ENCODE measurements around the gene NIPAL3. TPM values are rescaled to one million over a fixed set of nuclear protein-coding genes. Genes with fewer than 3 reads are reported as not detected.
A peak's percentile ranks its signal among the peaks of the same experiment; 100 is the strongest.
"Not testable (repeated sequence)": the region's sequence is repeated elsewhere in the genome, so short reads cannot be mapped to it uniquely, and the experiment has no call there.

The NIPAL3 gene
- total RNA-seq, 1 donor from 2014 or later = 45.0 TPM

- DNase-seq (ENCODE audit: low read depth) = no peak
- no peaks in the 10 kb centered on the region for H3K27me3 ChIP-seq (ENCODE audit: control insufficient read depth, insufficient read depth, low read length)
- H3K36me3 ChIP-seq (ENCODE audit: control insufficient read depth, insufficient read depth, low read length) = no peaks in the 10 kb centered on the region
Measured at GRCh38 chr1:24486331-24487065, 70.9 kb downstream of the NIPAL3 start.

GRCh38 chr1:24487455-24487854, 71.9 kb downstream of the NIPAL3 start:
- no peak for DNase-seq (ENCODE audit: low read depth)
- TF ChIP-seq CTCF (IDR thresholded peaks at IDR 0.05; ENCODE audit: insufficient read depth, low read length, poor library complexity, severe bottlenecking) = no peak

More at GRCh38 chr1:24486331-24487065, 70.9 kb downstream of the NIPAL3 start:
- H3K4me3 ChIP-seq (ENCODE audit: low read depth, low read length) = no peak overlapping the region
- no peak for TF ChIP-seq CTCF (IDR thresholded peaks at IDR 0.05; ENCODE audit: insufficient read depth, low read length, poor library complexity, severe bottlenecking)

GRCh38 chr1:24488159-24488558, 72.6 kb downstream of the NIPAL3 start:
- H3K27me3 ChIP-seq (ENCODE audit: control insufficient read depth, insufficient read depth, low read length); H3K36me3 ChIP-seq (ENCODE audit: control insufficient read depth, insufficient read depth, low read length); H3K4me3 ChIP-seq (ENCODE audit: low read depth, low read length): not testable (repeated sequence)
- peak; percentile 16 for DNase-seq (ENCODE audit: low read depth)

More at GRCh38 chr1:24487455-24487854, 71.9 kb downstream of the NIPAL3 start:
- Histone ChIP-seq H3K36me3 (ENCODE audit: control insufficient read depth, insufficient read depth, low read length) (no peaks in the 10 kb centered on the region), H3K4me3 (ENCODE audit: low read depth, low read length) (no peak overlapping the region), H3K27me3 (ENCODE audit: control insufficient read depth, insufficient read depth, low read length) (no peaks in the 10 kb centered on the region)

GRCh38 chr1:24489674-24490073, 74.1 kb downstream of the NIPAL3 start:
- Histone ChIP-seq H3K4me3 (ENCODE audit: low read depth, low read length) (no peak overlapping the region), H3K36me3 (ENCODE audit: control insufficient read depth, insufficient read depth, low read length) (no peaks in the 10 kb centered on the region)
- no peak for TF ChIP-seq CTCF (IDR thresholded peaks at IDR 0.05; ENCODE audit: insufficient read depth, low read length, poor library complexity, severe bottlenecking)

GRCh38 chr1:24490101-24490781, 74.6 kb downstream of the NIPAL3 start:
- H3K36me3 ChIP-seq (ENCODE audit: control insufficient read depth, insufficient read depth, low read length) = no peaks in the 10 kb centered on the region
- H3K27me3 ChIP-seq (ENCODE audit: control insufficient read depth, insufficient read depth, low read length) = no peaks in the 10 kb centered on the region
- no peak for DNase-seq (ENCODE audit: low read depth)
- no peak overlapping the region for H3K4me3 ChIP-seq (ENCODE audit: low read depth, low read length)
- no peak for TF ChIP-seq CTCF (IDR thresholded peaks at IDR 0.05; ENCODE audit: insufficient read depth, low read length, poor library complexity, severe bottlenecking)

More at GRCh38 chr1:24489674-24490073, 74.1 kb downstream of the NIPAL3 start:
- H3K27me3 ChIP-seq (ENCODE audit: control insufficient read depth, insufficient read depth, low read length) = no peaks in the 10 kb centered on the region
- DNase-seq (ENCODE audit: low read depth) = no peak

GRCh38 chr1:24491577-24492360, 76.2 kb downstream of the NIPAL3 start:
- no peak overlapping the region for H3K4me3 ChIP-seq (ENCODE audit: low read depth, low read length)
- H3K36me3 ChIP-seq (ENCODE audit: control insufficient read depth, insufficient read depth, low read length) = no peaks in the 10 kb centered on the region
- TF ChIP-seq CTCF (IDR thresholded peaks at IDR 0.05; ENCODE audit: insufficient read depth, low read length, poor library complexity, severe bottlenecking) = no peak
- no peak for DNase-seq (ENCODE audit: low read depth)
- no peaks in the 10 kb centered on the region for H3K27me3 ChIP-seq (ENCODE audit: control insufficient read depth, insufficient read depth, low read length)

GRCh38 chr1:24492935-24493334, 77.3 kb downstream of the NIPAL3 start:
- not testable (repeated sequence) for DNase-seq (ENCODE audit: low read depth); H3K4me3 ChIP-seq (ENCODE audit: low read depth, low read length); H3K36me3 ChIP-seq (ENCODE audit: control insufficient read depth, insufficient read depth, low read length); H3K27me3 ChIP-seq (ENCODE audit: control insufficient read depth, insufficient read depth, low read length)
